NCI-H446 (cell line): ENCODE measurements around the gene ACTN1.

ENCODE experiments used
- DNase-seq, 2 experiments: peaks; one replicate each; lab custom pipeline; 2025; lab: John Stamatoyannopoulos, UW

ACTN1 gene

GRCh38 chr14:68936476-68936875, 42.6 kb downstream of the ACTN1 start:
- no peak for DNase-seq

GRCh38 chr14:68935761-68936214, 43.3 kb downstream of the ACTN1 start:
- no peak for DNase-seq

DNA sequence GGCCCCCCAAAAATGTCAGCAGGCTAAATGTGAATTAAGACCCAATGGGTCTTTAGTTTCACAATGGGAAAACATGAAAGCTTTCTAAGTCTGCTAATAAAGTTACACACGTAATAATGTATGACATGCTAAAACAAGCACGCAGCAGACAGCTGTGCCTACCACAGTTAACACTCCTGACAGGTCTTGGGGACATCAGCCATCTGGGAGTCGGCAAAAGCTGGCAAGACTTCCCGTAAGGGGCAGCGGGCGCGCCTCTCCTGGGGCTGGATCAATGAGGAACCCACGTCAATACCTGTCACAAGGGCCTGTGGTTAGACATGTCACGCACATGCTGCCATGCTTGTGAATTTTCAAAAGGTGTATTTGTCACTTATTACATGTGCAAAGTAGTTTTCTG, 45.0 kb downstream of the ACTN1 start:
- DNase-seq, result no peak

DNA sequence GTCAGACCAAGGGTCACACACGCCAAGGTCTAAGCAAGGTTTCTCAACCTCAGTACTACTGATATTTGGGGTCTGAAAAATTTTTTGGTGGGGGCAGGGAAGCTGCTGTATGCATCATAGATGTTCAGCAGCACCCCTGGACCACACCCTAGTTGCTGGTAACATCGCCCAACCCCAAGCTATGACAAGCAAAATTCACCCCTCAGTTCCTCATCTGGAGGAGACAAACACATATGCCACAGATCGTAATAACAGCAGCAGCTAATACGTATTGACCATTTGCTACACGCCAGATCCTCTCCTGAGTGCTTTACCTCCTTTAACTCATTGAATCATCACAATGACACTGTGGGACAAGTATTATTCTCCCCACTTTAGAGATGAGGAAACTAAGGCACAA, 46.4 kb downstream of the ACTN1 start:
- DNase-seq, result no peak

- no peak for DNase-seq
Measured at GRCh38 chr14:68932231-68932630, 46.9 kb downstream of the ACTN1 start.

GRCh38 chr14:68931474-68932051, 47.5 kb downstream of the ACTN1 start:
- no peak for DNase-seq

DNA sequence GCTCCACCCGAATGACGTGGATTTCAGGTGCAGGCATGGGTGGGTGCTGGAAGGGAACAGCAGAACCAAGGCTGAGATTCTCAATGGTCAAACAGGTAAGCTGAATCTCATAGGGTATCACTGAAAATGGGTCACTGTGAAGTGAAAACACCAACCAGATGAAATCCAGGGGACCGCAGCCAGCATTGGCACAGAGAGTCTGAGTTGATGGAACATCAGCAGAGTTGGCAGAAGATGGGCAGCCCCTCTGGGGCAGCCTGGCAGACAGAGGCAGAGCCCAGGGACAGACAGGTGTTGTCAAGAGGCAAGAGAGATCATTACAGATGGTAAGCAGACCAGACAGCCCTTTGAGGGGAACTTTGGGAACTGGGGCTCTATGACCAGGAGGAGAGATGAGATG, 48.0 kb downstream of the ACTN1 start:
- no peak for DNase-seq

GRCh38 chr14:68929623-68930307, 49.3 kb downstream of the ACTN1 start:
- DNase-seq, result no peak

DNA sequence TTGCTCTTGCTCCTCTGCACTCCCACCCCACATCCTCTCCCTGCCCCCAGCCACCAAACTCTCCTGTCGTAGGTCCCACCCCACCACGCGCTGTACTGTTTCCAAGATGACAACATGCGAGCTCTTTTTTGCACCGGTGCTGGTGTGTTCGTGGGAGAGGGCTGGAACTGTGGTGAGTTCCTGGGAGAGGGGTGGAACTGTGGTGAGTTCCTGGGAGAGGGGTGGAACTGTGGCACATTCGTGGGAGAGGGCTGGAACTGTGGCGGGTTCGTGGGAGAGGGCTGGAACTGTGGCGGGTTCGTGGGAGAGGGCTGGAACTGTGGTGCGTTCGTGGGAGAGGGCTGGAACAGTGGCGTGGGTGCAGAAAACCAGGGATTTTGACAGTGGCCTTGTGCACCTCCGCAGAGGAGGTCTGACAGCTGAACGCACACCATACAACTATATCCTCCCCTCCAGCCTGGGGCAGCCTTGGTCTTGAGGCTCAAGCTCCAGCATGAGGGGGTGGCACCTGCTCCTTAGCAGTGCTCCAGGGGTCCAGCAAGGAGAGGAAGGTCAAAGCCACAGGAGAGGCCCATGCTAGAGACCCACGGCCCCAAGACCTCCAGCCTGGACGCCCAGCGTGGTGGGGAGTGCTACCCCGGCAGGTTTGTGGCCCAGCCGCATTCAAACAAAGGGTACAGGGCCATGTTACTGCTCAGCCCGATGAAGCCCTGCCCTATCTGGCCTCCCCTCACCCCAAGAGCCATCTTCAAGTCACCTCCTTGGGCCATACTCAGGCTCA, 50.1 kb downstream of the ACTN1 start:
- no peak for DNase-seq

DNA sequence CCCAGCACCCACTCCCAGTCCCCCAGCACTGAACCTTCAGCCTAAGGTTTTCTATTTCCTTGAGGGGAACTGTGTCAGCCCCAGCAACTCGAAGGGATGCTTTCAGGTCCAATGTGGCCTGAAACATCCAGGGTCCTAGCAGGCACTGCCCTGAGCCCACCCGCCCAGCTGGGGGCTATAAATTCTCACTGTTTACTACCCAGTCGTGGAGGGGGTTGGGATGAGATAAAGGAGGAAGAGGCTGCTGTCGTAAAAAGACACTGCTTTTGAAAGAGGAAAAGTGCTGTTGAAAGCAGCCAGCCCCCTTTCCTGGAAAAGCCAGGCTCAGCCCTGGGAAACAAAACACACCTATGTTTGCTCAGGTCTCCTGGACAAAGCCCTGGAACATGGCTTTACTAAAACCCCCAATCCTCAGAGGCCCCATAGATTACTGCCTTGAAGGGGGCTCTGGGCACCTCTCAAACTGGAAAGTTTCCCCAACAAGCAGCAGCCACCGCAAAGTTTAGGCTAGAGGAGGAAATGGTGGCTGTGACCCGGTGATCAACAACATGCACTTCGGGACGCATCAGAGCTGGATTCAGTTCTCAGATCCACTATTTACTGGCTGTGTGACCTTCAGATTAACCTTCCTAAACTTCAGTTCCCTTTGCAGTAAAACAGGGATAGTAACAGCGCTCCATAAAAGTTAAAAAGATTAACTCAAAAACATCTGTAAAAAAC, 51.0 kb downstream of the ACTN1 start:
- DNase-seq, result no peak

DNA sequence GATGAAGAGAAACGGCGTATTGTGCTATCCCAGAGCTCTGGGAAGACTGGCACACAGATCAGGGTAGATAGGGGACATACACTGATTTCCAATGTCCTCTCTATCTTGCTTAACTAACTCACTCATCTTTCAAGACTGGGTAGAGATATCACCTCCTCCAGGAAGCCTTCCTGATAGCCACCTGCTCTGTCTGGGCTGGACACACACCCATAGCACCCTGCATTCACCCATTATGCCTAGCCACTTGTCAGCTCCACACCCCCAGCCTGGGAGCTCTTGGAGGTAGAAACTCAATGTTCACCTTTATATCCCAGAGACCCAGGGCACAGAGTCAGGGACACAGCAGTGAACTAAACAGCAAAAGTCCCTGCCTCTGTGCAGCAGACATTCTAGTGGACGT, 52.0 kb downstream of the ACTN1 start:
- no peak for DNase-seq

- DNase-seq, result no peak
Measured at GRCh38 chr14:68926236-68926635, 52.9 kb downstream of the ACTN1 start.

DNA sequence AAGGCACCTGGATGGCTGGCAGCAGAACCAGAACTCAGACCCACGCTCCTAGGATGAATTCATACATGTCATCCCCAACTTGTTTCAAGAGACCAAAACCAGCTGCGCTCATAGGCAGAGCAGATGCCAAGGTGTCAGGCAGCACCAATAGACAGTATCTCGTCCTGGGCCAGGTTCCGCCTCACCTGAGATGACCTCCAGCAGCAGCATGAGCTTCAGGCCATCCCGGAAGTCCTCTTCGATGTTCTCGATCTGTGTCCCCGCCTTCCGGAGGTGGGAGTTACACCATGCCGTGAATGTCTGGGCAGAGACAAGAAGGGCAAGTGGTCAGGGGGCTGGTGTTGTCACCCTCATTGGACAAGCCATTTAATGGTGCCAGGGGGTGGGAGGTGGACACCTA, 53.7 kb downstream of the ACTN1 start:
- DNase-seq, result no peak

GRCh38 chr14:68924186-68925158, 54.6 kb downstream of the ACTN1 start:
- no peak for DNase-seq

GRCh38 chr14:68922886-68923285, 56.2 kb downstream of the ACTN1 start:
- DNase-seq, result no peak

DNA sequence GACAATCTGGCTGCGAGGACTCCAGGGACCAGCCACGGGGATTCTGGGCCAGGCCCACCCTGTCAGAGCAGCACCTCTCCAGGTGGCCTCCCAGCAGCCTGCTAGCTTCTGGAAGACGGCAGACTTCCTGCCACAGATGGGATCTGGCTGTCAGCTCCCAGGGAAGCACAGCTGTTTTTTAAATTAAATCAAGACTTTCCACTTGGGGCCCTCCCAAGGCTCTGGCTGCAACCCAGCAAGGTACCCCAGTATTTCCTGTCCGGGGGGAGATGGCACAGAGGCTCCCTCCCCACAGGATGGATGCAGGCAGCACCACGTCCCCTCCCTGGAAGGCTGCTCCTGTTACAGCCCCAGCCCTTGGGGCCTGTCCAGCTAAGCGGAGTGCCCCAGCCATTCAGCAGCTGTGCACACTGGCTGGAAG, 56.9 kb downstream of the ACTN1 start:
- no peak for DNase-seq

DNA sequence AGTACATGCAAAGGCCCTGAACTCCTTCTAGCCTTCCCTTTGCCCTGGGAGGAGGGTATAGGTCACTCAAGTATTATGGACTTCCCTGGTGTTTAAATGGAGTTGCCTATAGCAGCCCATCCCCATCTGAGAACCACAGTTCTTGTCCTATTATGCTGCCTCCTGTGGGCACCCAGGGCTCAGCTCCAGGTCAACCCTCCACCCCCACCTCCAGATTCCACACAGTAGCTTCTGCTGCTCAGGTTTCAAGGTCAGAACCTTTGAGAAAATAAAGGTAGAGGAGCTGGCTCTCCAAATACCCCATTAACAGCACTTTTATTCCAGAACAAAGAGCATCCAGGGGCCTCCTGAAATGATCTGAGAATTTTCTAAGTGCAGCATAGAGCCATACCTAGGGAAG, 57.4 kb downstream of the ACTN1 start:
- DNase-seq, result no peak

DNA sequence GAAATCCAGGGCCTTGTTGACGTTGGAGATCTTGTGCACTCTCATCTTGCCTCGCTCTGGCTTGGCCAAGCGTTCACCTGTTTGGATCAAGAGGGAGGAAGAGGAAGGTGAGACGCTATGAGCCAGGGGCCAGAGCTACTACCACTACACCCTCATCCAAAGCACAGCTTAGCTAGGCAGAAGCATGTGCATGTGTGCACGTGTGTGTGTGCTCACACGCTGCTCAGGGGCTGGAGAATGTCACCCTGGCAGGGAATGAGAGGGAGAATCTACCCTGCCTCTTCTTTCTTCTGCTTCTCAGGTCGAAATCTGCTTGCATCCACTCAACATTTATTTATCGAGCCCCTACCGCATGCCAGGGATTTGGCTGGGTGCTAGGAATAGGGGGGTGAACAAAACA, 58.1 kb downstream of the ACTN1 start:
- DNase-seq, result no peak

DNA sequence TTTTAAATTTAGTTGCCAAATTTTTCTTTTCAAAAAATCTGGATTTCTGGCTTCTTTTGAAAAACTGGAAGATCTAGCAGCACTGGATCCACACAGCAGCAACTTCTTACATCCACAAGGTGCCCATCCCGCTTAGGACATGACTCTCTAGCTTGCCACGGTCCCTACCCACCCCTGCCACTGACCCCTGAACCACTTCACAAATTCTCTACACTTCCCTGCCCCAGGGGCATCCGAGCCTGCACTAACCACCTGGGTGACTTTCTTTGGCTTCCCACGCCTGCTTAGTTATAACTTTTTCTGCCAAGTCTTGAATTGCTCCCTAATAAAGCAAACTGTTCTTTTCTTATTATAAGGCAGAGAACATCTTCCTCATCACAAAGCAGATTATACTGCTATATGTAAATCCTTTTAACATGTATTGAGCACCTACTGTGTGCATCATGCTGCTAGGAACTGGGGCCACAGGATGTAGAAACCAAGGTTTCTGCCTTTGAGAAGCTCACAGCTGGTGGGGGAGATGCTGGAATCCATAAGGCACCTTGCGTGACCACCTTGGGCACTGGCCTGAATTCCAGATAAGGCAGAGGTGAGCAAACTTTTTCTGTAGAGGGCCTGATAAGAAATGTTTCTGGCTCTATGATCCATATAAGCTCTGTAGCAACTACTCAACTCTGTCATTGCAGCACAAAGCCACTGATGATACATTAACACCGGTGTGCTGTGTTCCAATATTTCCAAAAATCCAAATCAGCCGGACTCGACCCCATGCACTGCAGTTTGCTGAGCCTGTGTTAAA, 59.8 kb downstream of the ACTN1 start:
- no peak for DNase-seq

DNA sequence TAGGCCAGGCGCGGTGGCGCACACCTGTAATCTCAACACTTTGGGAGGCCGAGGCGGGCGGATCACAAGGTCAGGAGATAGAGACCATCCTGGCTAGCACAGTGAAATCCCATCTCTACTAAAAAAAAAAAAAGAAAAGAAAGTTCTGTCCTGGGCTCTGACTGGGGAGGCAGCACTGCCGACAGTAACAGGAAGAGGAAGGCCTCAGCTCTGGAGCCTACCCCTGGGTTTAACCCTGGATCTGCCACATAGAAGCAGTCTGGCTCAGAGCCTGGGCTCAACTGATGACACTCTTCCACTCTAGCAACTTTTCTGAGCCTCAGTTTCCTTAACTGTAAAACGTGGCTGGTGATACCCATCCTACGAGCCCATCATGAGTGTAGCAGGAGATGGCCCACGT, 60.5 kb downstream of the ACTN1 start:
- DNase-seq, result no peak
